Osteocyte (in vitro differentiated cells): ENCODE data around the gene BSCL2. TPM values are rescaled to one million over a fixed set of nuclear protein-coding genes. Genes with fewer than 3 reads are reported as not detected.
A peak's percentile ranks its signal among the peaks of the same experiment; 100 is the strongest.

ENCODE experiments used
- DNase-seq: peaks from one replicate; pipeline ENCODE4 v3.0.0; 2021; ENCODE audit warnings: mixed read lengths; ENCODE audit not compliant: unreplicated experiment; ENCODE audit errors: extremely low spot score
- H3K27ac Mint-ChIP-seq: one replicate; pipeline ENCODE4 v1.8.0; 2021; ENCODE audit warnings: mild to moderate bottlenecking, mixed read lengths; ENCODE audit not compliant: unreplicated experiment
- H3K27me3 Mint-ChIP-seq: one replicate; pipeline ENCODE4 v1.8.0; 2021; ENCODE audit warnings: mixed read lengths; ENCODE audit not compliant: unreplicated experiment
- H3K36me3 Mint-ChIP-seq: one replicate; pipeline ENCODE4 v1.8.0; 2021; ENCODE audit warnings: mixed read lengths; ENCODE audit not compliant: unreplicated experiment
- H3K4me1 Mint-ChIP-seq: one replicate; pipeline ENCODE4 v1.8.0; 2021; ENCODE audit warnings: mixed read lengths; ENCODE audit not compliant: unreplicated experiment
- H3K4me3 Mint-ChIP-seq: one replicate; pipeline ENCODE4 v1.8.0; 2021; ENCODE audit warnings: mild to moderate bottlenecking, moderate library complexity, mixed read lengths; ENCODE audit not compliant: unreplicated experiment
- H3K9me3 Mint-ChIP-seq: one replicate; pipeline ENCODE4 v1.8.0; 2021; ENCODE audit warnings: mixed read lengths; ENCODE audit not compliant: unreplicated experiment
- total RNA-seq: library from RNA; stranded (reverse); gene quantifications from 2 replicates; pipeline ENCODE4 v1.2.1, GENCODE V29; 2021
- TF ChIP-seq, protein P1 (sequence below): fragments of 200-600 bp; sonication (generic); IDR thresholded peaks from 2 replicates; pipeline ENCODE4 v1.5.0; 2021; ENCODE audit warnings: antibody characterized with exemption, mild to moderate bottlenecking, moderate library complexity

BSCL2 gene
- total RNA-seq, 1 donor from 2014 or later = 54.1 TPM

DNA sequence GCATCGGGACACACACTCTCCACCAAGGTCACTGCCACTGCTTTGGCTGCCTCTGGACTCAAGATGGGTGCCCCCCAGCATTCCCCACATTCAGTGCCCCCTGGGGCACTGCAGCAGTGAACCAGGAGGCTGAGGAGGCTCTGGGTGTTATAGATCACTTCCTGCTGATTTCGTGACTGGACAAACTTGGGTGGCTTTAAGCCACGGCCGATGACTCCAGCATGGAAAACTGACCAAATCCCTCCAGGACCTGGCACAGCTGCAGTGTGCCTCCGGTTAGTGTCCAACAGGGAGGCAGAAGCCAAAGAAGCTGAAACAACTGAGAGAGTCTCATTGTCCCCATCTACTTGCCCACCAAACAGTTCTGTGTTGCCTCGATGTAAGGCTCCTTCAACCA lies 59.6 kb downstream of the BSCL2 start:
- peaks cover 25% of the 10 kb centered on the region for H3K4me1 Mint-ChIP-seq
- TF ChIP-seq, protein P1, sequence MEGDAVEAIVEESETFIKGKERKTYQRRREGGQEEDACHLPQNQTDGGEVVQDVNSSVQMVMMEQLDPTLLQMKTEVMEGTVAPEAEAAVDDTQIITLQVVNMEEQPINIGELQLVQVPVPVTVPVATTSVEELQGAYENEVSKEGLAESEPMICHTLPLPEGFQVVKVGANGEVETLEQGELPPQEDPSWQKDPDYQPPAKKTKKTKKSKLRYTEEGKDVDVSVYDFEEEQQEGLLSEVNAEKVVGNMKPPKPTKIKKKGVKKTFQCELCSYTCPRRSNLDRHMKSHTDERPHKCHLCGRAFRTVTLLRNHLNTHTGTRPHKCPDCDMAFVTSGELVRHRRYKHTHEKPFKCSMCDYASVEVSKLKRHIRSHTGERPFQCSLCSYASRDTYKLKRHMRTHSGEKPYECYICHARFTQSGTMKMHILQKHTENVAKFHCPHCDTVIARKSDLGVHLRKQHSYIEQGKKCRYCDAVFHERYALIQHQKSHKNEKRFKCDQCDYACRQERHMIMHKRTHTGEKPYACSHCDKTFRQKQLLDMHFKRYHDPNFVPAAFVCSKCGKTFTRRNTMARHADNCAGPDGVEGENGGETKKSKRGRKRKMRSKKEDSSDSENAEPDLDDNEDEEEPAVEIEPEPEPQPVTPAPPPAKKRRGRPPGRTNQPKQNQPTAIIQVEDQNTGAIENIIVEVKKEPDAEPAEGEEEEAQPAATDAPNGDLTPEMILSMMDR = no peak
- DNase-seq = no peak
- peaks cover 7% of the 10 kb centered on the region for H3K36me3 Mint-ChIP-seq
- no peaks in the 10 kb centered on the region for H3K9me3 Mint-ChIP-seq
- peak overlapping the region; percentile 57 for H3K27ac Mint-ChIP-seq
- H3K27me3 Mint-ChIP-seq = no peaks in the 10 kb centered on the region
- no peak overlapping the region for H3K4me3 Mint-ChIP-seq

DNA sequence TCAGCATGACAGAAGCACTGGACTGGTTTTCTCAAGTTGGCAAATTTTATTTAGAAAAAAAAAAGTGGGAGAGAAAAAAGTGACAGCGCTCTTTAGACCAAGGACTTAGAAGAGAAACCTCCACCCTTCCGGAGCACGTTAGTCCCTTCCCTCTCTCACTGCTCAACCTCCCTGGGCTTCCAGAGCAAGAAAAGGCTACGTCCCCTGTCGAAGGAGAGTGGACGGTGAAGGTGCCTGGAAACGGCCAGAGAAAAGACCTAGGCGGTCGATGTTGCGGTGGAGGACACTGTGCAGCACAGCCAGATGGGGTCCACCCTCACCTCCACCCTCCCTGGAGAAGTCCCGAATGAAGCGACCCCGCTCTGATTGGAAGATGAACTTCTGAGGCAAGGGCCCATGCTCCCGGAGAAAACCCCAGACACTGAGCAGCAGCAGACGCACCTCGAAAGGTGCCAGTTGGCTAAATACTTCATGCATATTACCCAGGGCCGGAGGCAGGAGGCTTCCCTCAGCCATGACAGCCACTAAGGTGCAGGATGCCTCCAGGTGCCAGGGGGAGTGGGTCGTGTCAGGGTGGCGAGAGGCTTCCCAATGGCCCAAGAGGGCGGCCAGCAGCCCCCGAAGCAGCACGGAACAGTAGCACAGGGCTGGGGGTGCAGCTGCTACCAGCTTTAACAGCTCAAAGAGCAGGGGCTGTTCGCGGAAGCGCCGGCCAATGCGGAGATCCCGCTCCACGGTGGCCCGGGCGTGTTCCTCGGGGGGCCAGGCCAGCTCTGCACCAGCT lies 60.2 kb downstream of the BSCL2 start:
- Mint-ChIP-seq H3K27me3 (no peaks in the 10 kb centered on the region), H3K4me1 (peaks cover 20% of the 10 kb centered on the region), H3K36me3 (peaks cover 7% of the 10 kb centered on the region), H3K27ac (peak overlapping the region; percentile 93), H3K9me3 (no peaks in the 10 kb centered on the region), H3K4me3 (peak overlapping the region; percentile 97)
- DNase-seq = no peak
- TF ChIP-seq, protein P1 = no peak

DNA sequence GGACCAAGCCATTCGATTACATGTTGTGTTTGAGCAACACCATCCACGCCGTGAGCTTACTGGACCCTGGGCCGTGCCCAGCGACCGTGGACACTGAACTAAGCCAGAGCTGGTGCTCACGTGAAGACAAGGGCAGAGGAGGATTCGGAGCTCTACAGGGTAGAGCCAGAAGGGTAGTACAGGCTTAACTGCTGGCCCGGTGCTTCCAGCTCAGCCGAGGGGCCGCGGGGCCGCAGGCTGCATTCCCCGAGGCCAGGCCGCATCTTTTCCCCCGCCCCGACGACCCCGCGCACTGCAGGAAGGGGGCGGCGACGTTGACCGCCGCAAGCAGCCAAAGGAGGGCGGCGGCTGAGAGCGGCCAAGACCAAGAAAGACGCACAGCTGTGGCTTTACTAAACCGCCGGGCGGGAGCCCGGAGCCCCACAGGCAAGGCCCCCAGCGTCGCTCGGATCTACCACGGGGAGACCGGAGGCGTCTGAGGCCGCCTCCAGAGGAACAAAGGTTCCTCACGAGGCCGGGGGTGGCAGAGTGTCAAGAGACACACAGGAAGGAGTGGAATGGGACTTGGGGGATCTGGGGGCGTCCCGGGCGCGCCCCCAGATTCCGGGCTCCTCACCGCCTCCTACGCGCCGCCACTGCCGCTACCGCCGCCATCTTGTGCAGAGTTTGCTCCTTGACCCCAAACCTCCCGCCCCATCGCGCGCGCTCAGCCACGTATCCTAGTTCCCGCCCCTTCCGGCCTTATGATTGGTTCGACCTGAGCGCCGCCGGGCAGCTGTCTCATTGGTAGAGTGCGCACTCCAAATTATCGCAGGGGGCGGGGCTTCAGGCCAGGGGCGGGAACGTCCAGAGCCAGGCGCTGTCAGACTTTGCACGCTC lies 61.0 kb downstream of the BSCL2 start, which contains the start of gene GANAB:
TSS of gene GANAB (minus strand) at position 668 of the 879 bp plus-strand sequence. CDS start at position 654, 14 bp downstream.
- H3K9me3 Mint-ChIP-seq = no peaks in the 10 kb centered on the region
- peak; percentile 99 for DNase-seq
- peak within 1 kb of the TSS; percentile 93 for H3K27ac Mint-ChIP-seq
- no peaks in the 10 kb centered on the region for H3K27me3 Mint-ChIP-seq
- TF ChIP-seq, protein P1 = no peak
- peak within 1 kb of the TSS; percentile 97 for H3K4me3 Mint-ChIP-seq
- peaks cover 20% of the 10 kb centered on the region for H3K4me1 Mint-ChIP-seq
- peaks cover 7% of the 10 kb centered on the region for H3K36me3 Mint-ChIP-seq

DNA sequence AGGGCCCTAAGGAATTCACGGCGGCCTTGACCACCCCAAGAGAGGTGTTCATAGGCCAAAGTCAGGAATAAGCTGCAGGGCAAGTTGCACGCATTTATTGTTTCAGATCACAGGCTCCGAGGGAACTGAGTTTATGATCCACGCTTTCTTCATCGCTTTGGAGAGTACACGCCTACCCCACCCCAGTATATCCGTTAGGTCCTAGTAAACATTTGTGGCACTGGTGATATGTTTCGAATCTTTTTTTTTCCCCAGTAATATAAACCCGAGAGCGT lies 61.6 kb downstream of the BSCL2 start:
- H3K36me3 Mint-ChIP-seq = peaks cover 7% of the 10 kb centered on the region
- peak overlapping the region; percentile 97 for H3K4me3 Mint-ChIP-seq
- TF ChIP-seq, protein P1 = no peak
- H3K27ac Mint-ChIP-seq = peak overlapping the region; percentile 93
- H3K4me1 Mint-ChIP-seq = peaks cover 20% of the 10 kb centered on the region
- H3K9me3 Mint-ChIP-seq = no peaks in the 10 kb centered on the region
- no peaks in the 10 kb centered on the region for H3K27me3 Mint-ChIP-seq
- DNase-seq = no peak

DNA sequence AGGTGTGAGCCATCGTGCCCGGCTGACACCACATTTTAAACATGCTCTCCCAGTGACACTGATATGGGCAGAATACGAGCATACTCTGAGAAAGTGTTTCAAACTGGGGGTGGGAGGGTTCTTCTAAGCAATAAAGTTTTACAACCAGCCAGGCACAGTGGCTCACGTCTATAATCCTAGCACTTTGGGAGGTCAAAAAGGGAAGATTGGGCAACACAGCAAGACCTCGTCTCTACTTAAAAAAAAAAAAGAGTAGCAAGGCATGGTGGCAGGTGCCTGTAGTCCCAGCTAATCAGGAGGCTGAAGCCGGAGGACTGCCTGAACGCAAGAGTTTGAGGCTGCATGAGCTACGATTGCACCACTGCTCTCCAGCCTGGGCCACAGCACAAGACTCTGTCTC lies 63.0 kb downstream of the BSCL2 start:
- Mint-ChIP-seq H3K27me3 (no peaks in the 10 kb centered on the region), H3K9me3 (no peaks in the 10 kb centered on the region), H3K36me3 (peaks cover 9% of the 10 kb centered on the region), H3K27ac (no peak overlapping the region), H3K4me3 (peak overlapping the region; percentile 26), H3K4me1 (peaks cover 20% of the 10 kb centered on the region)
- TF ChIP-seq, protein P1 = no peak
- DNase-seq = no peak
